Lower lobe of right lung (tissue), 2 donors: ENCODE measurements around the gene NFE2. TPM values are rescaled to one million over a fixed set of nuclear protein-coding genes. Genes with fewer than 3 reads are reported as not detected.
A peak's percentile ranks its signal among the peaks of the same experiment; 100 is the strongest.

ENCODE experiments used
- ATAC-seq, 2 donors: fragments of 200-7000 bp; cut with Tn5 transposase; one replicate each; pipeline ENCODE4 v1.9.1; 2020 to 2022; ENCODE audit warnings: mild to moderate bottlenecking in 2 of 2, moderate library complexity in 2 of 2
- DNase-seq: peaks from one replicate; pipeline ENCODE4 v3.0.0-alpha.2; 2020
- H3K27ac ChIP-seq: fragments of 200-600 bp; one replicate; pipeline ENCODE4 v1.8.0; 2022
- H3K27me3 ChIP-seq: fragments of 200-600 bp; one replicate; pipeline ENCODE4 v1.8.0; 2022; ENCODE audit warnings: low read depth
- H3K36me3 ChIP-seq: fragments of 200-600 bp; one replicate; pipeline ENCODE4 v1.8.0; 2022; ENCODE audit warnings: mild to moderate bottlenecking
- H3K4me1 ChIP-seq: fragments of 200-600 bp; one replicate; pipeline ENCODE4 v1.8.0; 2022
- H3K4me3 ChIP-seq: fragments of 200-600 bp; one replicate; pipeline ENCODE4 v1.8.0; 2022; ENCODE audit warnings: mild to moderate bottlenecking
- H3K9me3 ChIP-seq: fragments of 200-600 bp; one replicate; pipeline ENCODE4 v1.8.0; 2022
- intact Hi-C: fragments of 100-400 bp; cut with DNase I; formaldehyde crosslinking; loops from one replicate; pipeline ENCODE4 v1.11.0; 2022
- long read RNA-seq: library from polyadenylated mRNA; unstranded; transcript quantifications from one replicate; pipeline ENCODE4 v2.0.0, GENCODE V29; 2021
- total RNA-seq: library from RNA; stranded (reverse); fragmentation: NEBNext Ultra II Directional; extraction: Animal tissue kit (Norgen Biotek cat#: 25700); gene quantifications from one replicate; pipeline ENCODE4 v1.2.1, GENCODE V29; 2021
- TF ChIP-seq, protein P1 (sequence below): fragments of 200-600 bp; IDR thresholded peaks from one replicate; pipeline ENCODE4 v1.8.0; 2022; ENCODE audit warnings: antibody characterized with exemption, mild to moderate bottlenecking
- donor health status: DM: no; HTN: yes; CAD: no; lungs with severe emphysema.

Gene NFE2
- 13.5 TPM for total RNA-seq
- long read RNA-seq, transcript NFE2-202 (3 exons, 1,762 nt), result major isoform, 9 of 15 reads
- long read RNA-seq, partial matches to known transcripts, result 2 of 15 reads
- long read RNA-seq, other reads (novel, unspliced or antisense), result 4 of 15 reads

DNA sequence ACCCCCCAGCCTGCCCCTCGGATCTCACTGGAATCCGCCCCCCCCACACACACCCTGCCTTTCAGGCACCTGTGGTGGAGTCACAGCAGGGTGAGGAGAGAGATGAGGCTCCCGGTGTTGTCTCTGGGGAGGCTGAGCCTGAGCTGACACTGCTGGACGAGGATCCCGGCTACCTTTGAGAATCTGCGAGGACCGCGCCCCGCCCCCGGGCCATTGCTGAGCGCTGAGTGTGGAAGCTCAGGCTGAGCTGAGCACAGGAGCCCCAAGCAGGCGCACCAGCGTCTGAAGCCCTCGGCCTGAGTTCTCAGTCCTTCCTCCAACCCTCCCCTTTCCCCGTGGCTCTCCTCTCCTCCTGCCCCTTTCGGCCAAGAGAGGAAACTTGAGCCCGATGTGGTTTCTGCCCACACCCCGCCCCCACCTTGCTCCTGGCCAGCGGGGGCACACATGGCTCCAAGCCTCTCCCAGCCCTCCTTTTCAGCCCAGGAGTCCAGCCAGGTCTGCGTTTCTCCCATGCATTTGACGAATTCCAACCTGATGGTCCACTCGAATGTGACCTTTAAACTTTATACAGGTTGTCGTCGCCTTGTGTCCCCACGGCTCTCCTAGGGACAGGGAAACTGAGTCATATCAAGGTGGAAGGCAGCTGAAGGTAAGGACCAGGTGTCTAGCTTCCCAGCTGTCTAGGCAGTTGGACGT is at the start of gene NFE2:
Gene NFE2 (minus strand): TSS at position 284 of the 696 bp plus-strand sequence. CDS start 5,767 bp downstream, outside the sequence.
- ATAC-seq (peak; percentile 82), DNase-seq (peak; percentile 86)
- Histone ChIP-seq H3K36me3 (no peaks in the 10 kb centered on the region), H3K27me3 (no peaks in the 10 kb centered on the region), H3K4me3 (peak within 1 kb of the TSS; percentile 44), H3K4me1 (peaks cover 47% of the 10 kb centered on the region), H3K9me3 (no peaks in the 10 kb centered on the region), H3K27ac (peak within 1 kb of the TSS; percentile 34)
- TF ChIP-seq, protein P1, sequence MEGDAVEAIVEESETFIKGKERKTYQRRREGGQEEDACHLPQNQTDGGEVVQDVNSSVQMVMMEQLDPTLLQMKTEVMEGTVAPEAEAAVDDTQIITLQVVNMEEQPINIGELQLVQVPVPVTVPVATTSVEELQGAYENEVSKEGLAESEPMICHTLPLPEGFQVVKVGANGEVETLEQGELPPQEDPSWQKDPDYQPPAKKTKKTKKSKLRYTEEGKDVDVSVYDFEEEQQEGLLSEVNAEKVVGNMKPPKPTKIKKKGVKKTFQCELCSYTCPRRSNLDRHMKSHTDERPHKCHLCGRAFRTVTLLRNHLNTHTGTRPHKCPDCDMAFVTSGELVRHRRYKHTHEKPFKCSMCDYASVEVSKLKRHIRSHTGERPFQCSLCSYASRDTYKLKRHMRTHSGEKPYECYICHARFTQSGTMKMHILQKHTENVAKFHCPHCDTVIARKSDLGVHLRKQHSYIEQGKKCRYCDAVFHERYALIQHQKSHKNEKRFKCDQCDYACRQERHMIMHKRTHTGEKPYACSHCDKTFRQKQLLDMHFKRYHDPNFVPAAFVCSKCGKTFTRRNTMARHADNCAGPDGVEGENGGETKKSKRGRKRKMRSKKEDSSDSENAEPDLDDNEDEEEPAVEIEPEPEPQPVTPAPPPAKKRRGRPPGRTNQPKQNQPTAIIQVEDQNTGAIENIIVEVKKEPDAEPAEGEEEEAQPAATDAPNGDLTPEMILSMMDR, result no peak
- intact Hi-C loops, result no loop called here

DNA sequence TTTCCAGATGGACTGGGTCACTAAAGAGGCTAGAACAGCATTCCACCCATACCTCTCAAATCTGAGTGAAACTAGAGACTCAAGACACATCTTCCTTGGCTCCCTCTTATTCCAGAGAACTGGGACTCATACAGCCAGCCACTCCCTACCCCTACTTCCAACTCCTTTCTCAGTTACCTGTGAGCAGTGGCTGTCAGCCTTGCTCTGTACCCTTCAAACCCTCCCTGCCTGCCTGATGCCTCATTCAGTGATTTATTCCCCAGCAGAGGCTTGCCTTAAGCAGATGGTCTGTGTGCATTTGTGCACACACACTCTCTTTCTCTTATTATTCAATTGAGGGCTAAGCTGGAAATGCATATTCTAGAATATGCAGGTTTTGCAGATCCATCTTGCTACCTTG is 48.9 kb upstream of the NFE2 start:
- Histone ChIP-seq H3K27me3 (no peaks in the 10 kb centered on the region), H3K9me3 (no peaks in the 10 kb centered on the region), H3K27ac (peak overlapping the region; percentile 25), H3K4me3 (no peak overlapping the region), H3K36me3 (peaks cover 70% of the 10 kb centered on the region), H3K4me1 (peaks cover 32% of the 10 kb centered on the region)
- intact Hi-C loops, result no loop called here
- DNase-seq (no peak), ATAC-seq (no peak)
- TF ChIP-seq, protein P1, result no peak

DNA sequence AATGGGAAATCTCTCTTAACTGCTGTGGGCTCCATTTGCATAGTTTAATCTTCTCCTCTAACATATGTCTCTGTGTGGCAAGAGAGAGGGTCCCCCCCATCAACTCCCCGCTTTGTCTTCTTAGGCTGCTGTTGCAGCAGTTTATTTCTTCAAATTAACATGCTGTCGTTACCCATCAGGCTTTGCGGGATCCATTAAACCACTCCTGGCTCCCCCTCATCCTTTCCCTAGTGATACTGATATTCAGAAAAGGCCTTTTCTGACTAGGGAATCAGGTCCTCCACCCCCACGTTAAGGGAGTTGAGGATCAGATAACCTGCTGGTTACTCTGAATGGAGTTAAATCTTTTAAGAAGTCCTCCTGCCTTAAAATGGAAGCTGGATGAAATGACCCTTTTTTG is 48.2 kb upstream of the NFE2 start:
- Histone ChIP-seq H3K4me3 (no peak overlapping the region), H3K9me3 (no peaks in the 10 kb centered on the region), H3K27me3 (no peaks in the 10 kb centered on the region), H3K27ac (no peak overlapping the region), H3K36me3 (peaks cover 76% of the 10 kb centered on the region), H3K4me1 (peaks cover 32% of the 10 kb centered on the region)
- DNase-seq (no peak), ATAC-seq (no peak)
- TF ChIP-seq, protein P1, result no peak
- intact Hi-C loops, result no loop called here

DNA sequence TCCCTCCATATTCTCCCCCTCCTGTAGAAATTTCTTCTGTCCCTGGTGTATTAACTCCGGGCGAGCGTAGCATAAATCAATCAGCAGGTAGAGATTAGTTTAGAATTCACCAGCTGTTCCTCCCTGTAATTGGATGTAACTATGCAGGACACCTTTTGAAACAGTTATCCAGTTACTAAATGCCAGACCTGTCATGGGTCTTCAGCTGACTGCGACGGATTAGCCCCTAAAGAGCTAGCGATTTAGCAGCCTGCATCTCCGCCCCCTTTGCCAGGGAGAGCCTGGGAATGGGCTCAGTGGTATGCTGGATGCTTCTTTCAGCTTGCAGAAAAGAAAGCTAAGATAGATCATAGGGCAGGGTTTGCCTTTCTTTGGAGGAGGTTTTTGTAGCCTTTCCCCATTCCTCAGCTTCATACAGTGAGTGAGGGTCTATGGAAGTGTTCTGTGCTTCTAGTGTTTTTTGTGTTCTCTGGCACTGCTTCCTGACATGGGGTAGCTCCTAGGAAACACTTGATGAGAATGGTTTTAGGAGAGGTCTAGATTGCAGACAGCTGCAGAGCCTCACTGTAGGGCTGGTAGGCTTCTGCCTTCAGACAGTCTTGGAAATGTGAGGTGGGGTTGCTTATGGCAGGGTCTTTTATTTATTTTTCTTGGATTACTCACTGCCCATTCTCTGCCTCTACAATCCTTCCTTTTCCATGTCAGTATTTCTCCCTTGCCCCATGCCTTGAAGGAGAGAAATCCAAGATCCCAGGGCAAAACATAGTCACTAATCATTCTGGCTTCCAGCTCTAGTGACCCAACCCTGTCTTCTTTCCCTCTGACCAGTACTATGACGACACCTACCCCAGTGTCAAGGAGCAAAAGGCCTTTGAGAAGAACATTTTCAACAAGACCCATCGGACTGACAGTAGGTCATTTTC is 40.8 kb upstream of the NFE2 start:
- no peak for ATAC-seq
- peaks cover 64% of the 10 kb centered on the region for H3K36me3 ChIP-seq
- TF ChIP-seq, protein P1, result no peak
- no peaks in the 10 kb centered on the region for H3K27me3 ChIP-seq
- peaks cover 30% of the 10 kb centered on the region for H3K4me1 ChIP-seq
- no peak overlapping the region for H3K4me3 ChIP-seq
- intact Hi-C loops, result no loop called here
- DNase-seq, result no peak
- H3K27ac ChIP-seq, result no peak overlapping the region
- H3K9me3 ChIP-seq, result no peaks in the 10 kb centered on the region

DNA sequence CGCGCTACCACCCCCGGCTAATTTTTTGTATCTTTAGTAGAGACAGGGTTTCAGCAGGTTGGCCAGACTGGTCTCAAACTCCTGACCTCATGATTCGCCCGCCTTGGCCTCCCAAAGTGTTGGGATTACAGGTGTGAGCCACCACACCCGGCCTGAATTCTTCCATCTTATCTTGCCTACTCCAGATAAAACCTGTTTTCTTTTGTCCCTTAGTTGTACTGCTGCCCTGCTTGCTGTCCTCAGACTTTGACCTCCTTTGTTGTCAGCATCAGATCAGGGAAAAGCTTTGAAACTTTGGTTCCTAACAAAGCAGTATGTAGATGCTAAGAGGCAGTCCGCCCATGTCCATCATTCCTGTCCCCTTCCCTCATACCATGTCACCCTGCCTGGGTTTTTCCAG is 40.0 kb upstream of the NFE2 start:
- DNase-seq (no peak), ATAC-seq (no peak)
- Histone ChIP-seq H3K36me3 (peaks cover 56% of the 10 kb centered on the region), H3K27ac (no peak overlapping the region), H3K4me1 (peaks cover 31% of the 10 kb centered on the region), H3K4me3 (no peak overlapping the region), H3K9me3 (no peaks in the 10 kb centered on the region), H3K27me3 (no peaks in the 10 kb centered on the region)
- TF ChIP-seq, protein P1, result no peak
- intact Hi-C loops, result no loop called here
